ENCODE measurements around the gene ZSCAN23.
"Not testable (repeated sequence)": the region's sequence is repeated elsewhere in the genome, so short reads cannot be mapped to it uniquely, and the experiment has no call there.

GRCh38 chr6:28403923-28404322 is 39.4 kb downstream of the ZSCAN23 start:
- not testable (repeated sequence) for TF ChIP-seq EZH2, CTCF (IDR thresholded peaks at IDR 0.05)

All from neural progenitor cell (in vitro differentiated cells).